HG03108 (cell line): ENCODE measurements around the gene TSPAN31.
A peak's percentile ranks its signal among the peaks of the same experiment; 100 is the strongest.

ENCODE experiments used
- ATAC-seq: cut with Tn5 transposase; IDR thresholded peaks from one replicate; pipeline ENCODE4 v1.9.1; 2021; ENCODE audit warnings: moderate library complexity; ENCODE audit not compliant: unreplicated experiment

Gene TSPAN31

GRCh38 chr12:57782243-57782607, 37.4 kb downstream of the TSPAN31 start:
- no peak for ATAC-seq

DNA sequence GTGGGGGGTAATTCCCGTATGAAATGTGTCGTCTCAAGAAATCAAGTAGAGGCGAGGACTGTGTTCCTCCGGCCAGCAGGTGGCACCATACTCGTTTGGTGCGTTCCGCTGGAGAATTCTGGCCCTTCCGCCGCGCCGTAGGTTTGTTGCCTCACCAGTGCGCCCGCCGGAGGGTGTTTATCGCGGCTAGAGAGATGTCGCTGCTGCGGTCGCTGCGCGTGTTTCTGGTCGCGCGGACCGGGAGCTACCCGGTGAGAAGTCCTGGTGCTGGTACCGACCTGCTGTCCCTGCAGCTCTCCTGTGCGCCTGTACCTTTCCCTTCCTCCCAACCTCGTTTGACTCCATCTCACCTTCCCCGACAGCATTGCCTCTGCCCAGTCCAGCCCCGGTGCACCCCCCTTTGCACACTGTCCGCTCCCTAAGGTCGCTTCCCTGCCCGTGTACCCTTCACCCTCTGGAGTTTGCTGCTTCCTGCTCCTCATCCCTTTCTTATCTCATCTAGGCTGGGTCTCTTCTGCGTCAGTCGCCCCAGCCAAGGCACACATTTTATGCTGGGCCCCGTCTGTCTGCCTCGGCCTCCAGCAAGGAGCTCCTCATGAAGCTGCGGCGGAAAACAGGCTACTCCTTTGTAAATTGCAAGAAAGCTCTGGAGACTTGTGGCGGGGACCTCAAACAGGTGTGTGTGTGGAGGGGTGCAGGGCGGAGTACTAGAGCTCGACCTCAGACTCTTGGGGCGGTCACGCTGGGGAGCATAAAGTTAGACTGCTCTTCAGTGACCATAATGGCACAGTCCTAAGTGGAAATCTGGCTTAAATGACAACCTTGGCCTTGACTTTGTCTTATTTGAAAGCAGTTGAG, 38.0 kb downstream of the TSPAN31 start, which contains the start of gene TSFM:
TSFM (plus strand) TSS at position 180 of the 858 bp plus-strand sequence; CDS start at position 195, 15 bp downstream.
- peak; percentile 92 for ATAC-seq

- no peak for ATAC-seq
Measured at GRCh38 chr12:57783466-57783801, 38.6 kb downstream of the TSPAN31 start.

DNA sequence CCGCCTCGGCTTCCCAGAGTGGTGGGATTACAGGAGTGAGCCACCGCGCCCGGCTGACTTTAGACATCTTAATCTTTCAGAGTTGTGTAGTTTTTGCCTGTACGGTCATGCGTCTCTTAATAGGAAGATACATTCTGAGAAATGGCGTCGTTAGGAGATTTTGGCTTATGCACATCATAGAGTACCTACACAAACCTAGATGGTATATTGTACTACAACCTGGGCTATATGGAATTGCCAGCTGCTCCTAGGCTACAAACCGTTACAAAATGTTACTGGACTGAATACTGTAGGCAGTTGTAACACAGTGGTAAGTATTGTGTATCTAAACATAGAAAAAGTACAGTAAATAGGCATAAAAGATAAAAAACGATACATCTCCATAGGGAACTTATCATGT, 39.0 kb downstream of the TSPAN31 start:
- ATAC-seq = no peak

GRCh38 chr12:57793920-57794319, 49.1 kb downstream of the TSPAN31 start:
- ATAC-seq = no peak

DNA sequence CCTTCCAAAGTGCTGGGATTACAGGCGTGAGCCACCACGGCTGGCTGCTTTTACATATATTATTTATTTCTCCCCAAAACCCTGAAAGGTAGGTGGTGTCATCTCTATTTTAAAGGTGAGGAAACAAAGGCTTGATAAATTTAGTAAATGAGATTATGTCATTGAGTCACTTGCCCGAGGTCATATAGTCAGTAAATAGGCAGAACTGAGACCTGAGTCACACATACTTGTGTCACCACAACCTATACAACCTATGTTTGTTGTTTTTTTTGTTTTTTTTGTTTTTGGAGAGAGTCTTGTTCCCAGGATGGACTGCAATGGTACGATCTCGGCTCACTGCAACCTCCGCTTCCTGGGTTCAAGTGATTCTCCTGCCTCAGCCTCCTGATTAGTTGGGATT, 50.5 kb downstream of the TSPAN31 start:
- no peak for ATAC-seq

- ATAC-seq = no peak
Measured at GRCh38 chr12:57796996-57797395, 52.2 kb downstream of the TSPAN31 start.

GRCh38 chr12:57797933-57798332, 53.1 kb downstream of the TSPAN31 start:
- no peak for ATAC-seq
